ENCODE data around the gene KCND2.

The KCND2 gene

GRCh38 chr7:120724955-120725354 is 452.0 kb downstream of the KCND2 start:
- Histone ChIP-seq H3K79me2 (ENCODE audit: insufficient read depth, low read length) (no peaks in the 10 kb centered on the region), H3K27me3 (ENCODE audit: insufficient read depth, low read length, poor library complexity) (no peaks in the 10 kb centered on the region), H2AFZ (ENCODE audit: low read depth, low read length) (no peak overlapping the region), H3K4me3 (ENCODE audit: low read depth in 1 of 2, low read length in 2 of 2) (no peak overlapping the region), H4K20me1 (ENCODE audit: insufficient read depth, low read length) (no peaks in the 10 kb centered on the region), H3K9me3 (ENCODE audit: insufficient read depth, low read length, severe bottlenecking) (no peaks in the 10 kb centered on the region), H3K4me1 (ENCODE audit: insufficient read depth, low read length) (no peaks in the 10 kb centered on the region), H3K4me2 (ENCODE audit: insufficient read depth, low read length) (no peak overlapping the region), H3K27ac (ENCODE audit: low read length) (no peak overlapping the region), H3K36me3 (ENCODE audit: insufficient read depth, low read length) (no peaks in the 10 kb centered on the region), H3K9ac (ENCODE audit: low read depth, low read length) (no peak overlapping the region)
- TF ChIP-seq EZH2 (IDR thresholded peaks at IDR 0.05; ENCODE audit: borderline replicate concordance, low read depth, low read length, severe bottlenecking), result no peak
- TF ChIP-seq, protein P1, sequence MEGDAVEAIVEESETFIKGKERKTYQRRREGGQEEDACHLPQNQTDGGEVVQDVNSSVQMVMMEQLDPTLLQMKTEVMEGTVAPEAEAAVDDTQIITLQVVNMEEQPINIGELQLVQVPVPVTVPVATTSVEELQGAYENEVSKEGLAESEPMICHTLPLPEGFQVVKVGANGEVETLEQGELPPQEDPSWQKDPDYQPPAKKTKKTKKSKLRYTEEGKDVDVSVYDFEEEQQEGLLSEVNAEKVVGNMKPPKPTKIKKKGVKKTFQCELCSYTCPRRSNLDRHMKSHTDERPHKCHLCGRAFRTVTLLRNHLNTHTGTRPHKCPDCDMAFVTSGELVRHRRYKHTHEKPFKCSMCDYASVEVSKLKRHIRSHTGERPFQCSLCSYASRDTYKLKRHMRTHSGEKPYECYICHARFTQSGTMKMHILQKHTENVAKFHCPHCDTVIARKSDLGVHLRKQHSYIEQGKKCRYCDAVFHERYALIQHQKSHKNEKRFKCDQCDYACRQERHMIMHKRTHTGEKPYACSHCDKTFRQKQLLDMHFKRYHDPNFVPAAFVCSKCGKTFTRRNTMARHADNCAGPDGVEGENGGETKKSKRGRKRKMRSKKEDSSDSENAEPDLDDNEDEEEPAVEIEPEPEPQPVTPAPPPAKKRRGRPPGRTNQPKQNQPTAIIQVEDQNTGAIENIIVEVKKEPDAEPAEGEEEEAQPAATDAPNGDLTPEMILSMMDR (IDR thresholded peaks at IDR 0.05; ENCODE audit: borderline replicate concordance, extremely low read depth, low read length, poor library complexity, severe bottlenecking), result no peak
- ATAC-seq (ENCODE audit: insufficient read depth, low read depth) (no peak), DNase-seq (no peak)

- Histone ChIP-seq H3K27me3 (ENCODE audit: insufficient read depth, low read length, poor library complexity) (no peaks in the 10 kb centered on the region), H3K79me2 (ENCODE audit: insufficient read depth, low read length) (no peaks in the 10 kb centered on the region), H3K27ac (ENCODE audit: low read length) (no peak overlapping the region), H3K9ac (ENCODE audit: low read depth, low read length) (no peak overlapping the region), H3K4me1 (ENCODE audit: insufficient read depth, low read length) (no peaks in the 10 kb centered on the region), H3K4me3 (ENCODE audit: low read depth in 1 of 2, low read length in 2 of 2) (no peak overlapping the region), H3K4me2 (ENCODE audit: insufficient read depth, low read length) (no peak overlapping the region), H4K20me1 (ENCODE audit: insufficient read depth, low read length) (no peaks in the 10 kb centered on the region), H2AFZ (ENCODE audit: low read depth, low read length) (no peak overlapping the region), H3K36me3 (ENCODE audit: insufficient read depth, low read length) (no peaks in the 10 kb centered on the region), H3K9me3 (ENCODE audit: insufficient read depth, low read length, severe bottlenecking) (no peaks in the 10 kb centered on the region)
- TF ChIP-seq, protein P1 (IDR thresholded peaks at IDR 0.05; ENCODE audit: borderline replicate concordance, extremely low read depth, low read length, poor library complexity, severe bottlenecking), result peak; percentile 66
- TF ChIP-seq EZH2 (IDR thresholded peaks at IDR 0.05; ENCODE audit: borderline replicate concordance, low read depth, low read length, severe bottlenecking), result no peak
- DNase-seq (no peak), ATAC-seq (ENCODE audit: insufficient read depth, low read depth) (no peak)
Measured at GRCh38 chr7:120725376-120726039, 452.5 kb downstream of the KCND2 start.

DNA sequence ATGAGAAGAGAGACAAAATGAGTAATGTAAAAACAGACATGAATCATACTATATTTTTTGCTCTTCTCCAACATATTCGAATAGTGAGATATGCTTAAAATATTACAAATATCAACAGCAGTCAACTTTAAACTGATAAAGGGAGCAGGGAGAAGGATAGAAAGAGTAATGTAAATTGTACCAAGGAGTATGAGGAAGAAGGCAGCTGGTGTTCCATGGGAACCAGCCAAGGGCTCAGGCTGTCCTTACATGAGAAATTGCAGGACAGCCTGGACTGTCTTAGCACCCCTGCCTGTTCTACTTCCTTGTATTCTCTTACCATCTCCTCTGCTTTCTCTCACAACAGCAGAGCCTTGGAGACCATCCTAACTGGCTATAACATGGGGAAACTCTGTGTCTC is 456.3 kb downstream of the KCND2 start:
- Histone ChIP-seq H3K4me2 (ENCODE audit: insufficient read depth, low read length) (no peak overlapping the region), H3K4me1 (ENCODE audit: insufficient read depth, low read length) (no peaks in the 10 kb centered on the region), H3K9me3 (ENCODE audit: insufficient read depth, low read length, severe bottlenecking) (no peaks in the 10 kb centered on the region), H3K79me2 (ENCODE audit: insufficient read depth, low read length) (no peaks in the 10 kb centered on the region), H2AFZ (ENCODE audit: low read depth, low read length) (no peak overlapping the region), H3K27ac (ENCODE audit: low read length) (no peak overlapping the region), H3K27me3 (ENCODE audit: insufficient read depth, low read length, poor library complexity) (no peaks in the 10 kb centered on the region), H4K20me1 (ENCODE audit: insufficient read depth, low read length) (no peaks in the 10 kb centered on the region), H3K9ac (ENCODE audit: low read depth, low read length) (no peak overlapping the region), H3K4me3 (ENCODE audit: low read depth in 1 of 2, low read length in 2 of 2) (no peak overlapping the region), H3K36me3 (ENCODE audit: insufficient read depth, low read length) (no peaks in the 10 kb centered on the region)
- TF ChIP-seq, protein P1 (IDR thresholded peaks at IDR 0.05; ENCODE audit: borderline replicate concordance, extremely low read depth, low read length, poor library complexity, severe bottlenecking), result no peak
- TF ChIP-seq EZH2 (IDR thresholded peaks at IDR 0.05; ENCODE audit: borderline replicate concordance, low read depth, low read length, severe bottlenecking), result no peak
- DNase-seq (no peak), ATAC-seq (ENCODE audit: insufficient read depth, low read depth) (no peak)

All from DND-41 (cell line).